GM12875 (cell line): ENCODE measurements around the gene F12.

ENCODE experiments used
- H3K4me3 ChIP-seq: one replicate; pipeline ENCODE4 v1.5.1; 2011; ENCODE audit warnings: low read depth, low read length, control low read depth
- CTCF ChIP-seq: IDR thresholded peaks from 2 replicates; pipeline ENCODE4 v1.5.1; 2011; ENCODE audit warnings: low read depth, mild to moderate bottlenecking, control low read depth, inconsistent platforms, low read length, moderate library complexity, borderline replicate concordance; ENCODE audit not compliant: insufficient read depth

The F12 gene

GRCh38 chr5:177449140-177450061, 40.0 kb upstream of the F12 start:
- TF ChIP-seq CTCF: no peak

DNA sequence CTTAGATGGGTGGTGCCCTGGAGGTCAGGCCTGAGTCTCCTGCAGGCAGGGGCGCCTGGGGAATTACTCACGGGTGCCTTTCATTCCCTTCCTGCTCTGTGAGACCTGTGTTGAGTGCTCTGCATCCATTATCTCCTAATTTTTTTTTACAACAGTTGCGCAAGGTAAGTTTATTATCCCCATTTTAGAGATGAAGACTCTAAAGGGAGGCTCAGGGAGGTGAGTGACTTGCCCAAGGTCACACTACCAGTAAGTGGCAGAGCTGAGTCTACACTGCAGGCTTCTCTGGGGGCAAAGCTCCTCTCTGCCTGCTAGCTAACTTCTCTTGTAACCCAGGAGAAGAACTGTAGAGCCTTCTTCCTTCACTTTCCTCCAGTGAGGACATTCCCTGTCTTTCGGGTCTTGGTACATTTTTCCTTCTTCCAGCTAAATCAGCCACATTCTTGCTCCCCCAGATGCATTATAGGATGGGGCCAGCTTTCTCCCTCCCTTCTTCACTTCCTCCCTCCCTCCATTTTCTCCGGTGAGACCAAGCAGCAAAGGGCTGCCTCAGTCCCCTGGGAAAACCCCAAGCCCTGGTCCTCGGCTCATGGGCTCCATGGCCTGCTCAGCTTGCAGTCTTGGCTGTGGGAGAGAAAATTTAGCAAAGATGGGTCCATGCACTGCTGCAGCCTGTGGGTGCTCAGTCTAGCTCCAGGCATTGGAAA, 39.0 kb upstream of the F12 start:
- TF ChIP-seq CTCF: no peak
- H3K4me3 ChIP-seq: peak overlapping the region; percentile 70

More at GRCh38 chr5:177449140-177450061, 40.0 kb upstream of the F12 start:
- no peak overlapping the region for H3K4me3 ChIP-seq

DNA sequence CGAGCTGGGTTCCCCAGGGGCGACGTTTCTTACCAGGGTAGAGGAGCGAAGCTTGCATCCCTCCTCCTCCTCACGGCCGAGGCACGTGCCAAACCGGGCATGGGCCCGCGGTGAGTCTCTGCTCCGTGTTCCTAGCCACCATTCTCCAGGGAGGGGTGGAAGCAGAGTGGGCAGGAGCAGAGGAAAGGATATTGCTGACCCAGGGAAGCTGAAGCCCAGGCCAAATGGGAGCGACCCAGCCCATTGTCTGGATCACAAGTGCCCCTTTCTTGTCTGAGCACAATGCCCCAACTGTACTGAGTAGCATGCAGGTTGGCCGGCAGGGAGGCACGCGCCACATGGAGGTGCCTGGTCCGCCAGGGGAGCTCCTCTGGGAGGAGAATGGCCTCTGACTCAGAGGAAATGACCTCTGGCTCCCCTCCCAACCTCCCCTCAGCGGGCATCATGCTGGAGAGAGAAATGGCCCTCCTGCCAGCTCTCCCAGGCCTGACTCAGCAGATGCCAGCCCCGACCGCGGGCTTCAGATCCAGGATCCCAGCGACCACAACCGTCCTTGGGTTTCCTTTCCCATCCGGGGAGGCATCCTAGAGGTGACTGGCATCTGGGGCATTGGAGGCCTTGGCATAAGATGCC, 38.4 kb upstream of the F12 start:
- TF ChIP-seq CTCF: no peak
- H3K4me3 ChIP-seq: peak overlapping the region; percentile 70

- TF ChIP-seq CTCF: no peak
- H3K4me3 ChIP-seq: peak overlapping the region; percentile 70
These were observed 37.8 kb upstream of the F12 start for GRCh38 chr5:177447066-177447610.

- H3K4me3 ChIP-seq: peak within 1 kb of the TSS; percentile 70
- TF ChIP-seq CTCF: no peak
These were observed 37.1 kb upstream of the F12 start, which contains the start of gene PRR7 for GRCh38 chr5:177446200-177447065. PRR7 (plus strand) TSS chr5:177446814; CDS start chr5:177455068, 8,254 bp downstream.

DNA sequence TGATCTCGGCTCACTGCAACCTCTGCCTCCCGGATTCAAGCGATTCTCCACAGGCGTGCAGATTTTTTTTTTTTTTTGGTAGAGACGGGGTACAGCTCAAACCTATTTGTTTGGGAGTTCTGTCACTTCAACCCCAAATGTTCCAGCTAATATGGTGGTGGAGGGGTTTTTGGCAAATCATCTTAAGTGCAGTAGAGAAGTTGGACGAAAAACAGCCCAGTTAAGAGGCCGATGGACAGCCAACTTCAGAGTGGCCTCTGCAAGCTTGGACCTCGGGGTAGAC, 36.5 kb upstream of the F12 start:
- no peak for TF ChIP-seq CTCF
- peak overlapping the region; percentile 70 for H3K4me3 ChIP-seq
